Measurements from ENCODE around the gene NBPF1.
"Not testable (repeated sequence)": the region's sequence is repeated elsewhere in the genome, so short reads cannot be mapped to it uniquely, and the experiment has no call there.

The NBPF1 gene

GRCh38 chr1:16613185-16614147 is at the start of gene NBPF1:
Gene NBPF1 (minus strand): TSS chr1:16613564.
- peak; percentile 98 for DNase-seq

DNA sequence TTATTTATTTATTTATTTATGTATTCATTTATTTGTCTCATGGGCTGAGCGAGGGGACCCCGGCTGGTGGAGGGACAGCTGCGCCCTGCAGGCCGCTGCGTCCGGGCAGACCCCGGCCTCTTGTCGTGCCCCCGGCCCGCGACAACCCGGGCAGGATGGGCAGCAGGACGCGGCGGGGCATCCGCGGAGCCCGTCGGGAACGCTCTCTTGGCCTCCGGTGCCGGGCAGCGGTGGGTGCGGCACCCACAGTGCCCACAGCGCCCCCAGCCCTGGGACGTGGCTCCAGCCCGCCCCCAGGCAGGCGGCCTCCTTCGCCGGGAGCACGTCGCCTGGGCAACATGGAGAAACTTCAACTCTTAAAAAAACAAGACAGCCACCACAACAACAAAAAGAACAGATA is 44.9 kb upstream of the NBPF1 start:
- not testable (repeated sequence) for DNase-seq

GRCh38 chr1:16656981-16657683 is 43.8 kb upstream of the NBPF1 start:
- not testable (repeated sequence) for DNase-seq

GRCh38 chr1:16656574-16656973 is 43.2 kb upstream of the NBPF1 start:
- not testable (repeated sequence) for DNase-seq

DNA sequence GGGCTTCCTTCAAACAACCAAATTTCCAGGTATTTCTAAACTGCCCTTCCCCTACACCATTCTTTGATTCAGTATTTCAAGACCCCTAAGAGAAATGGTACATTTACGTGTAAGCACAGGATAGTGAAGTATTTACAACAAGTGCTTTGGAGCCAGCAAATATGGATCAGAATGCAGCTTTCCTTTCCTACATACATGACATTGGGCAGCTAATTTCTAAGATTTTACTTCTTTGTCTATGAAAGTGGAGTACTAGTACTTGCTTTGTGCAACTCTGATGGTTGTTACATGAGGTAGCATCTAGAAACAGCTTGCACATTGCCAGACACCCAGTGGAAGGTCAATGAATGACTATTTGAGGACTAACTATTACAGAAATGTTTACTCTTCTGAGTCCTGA is 38.2 kb upstream of the NBPF1 start:
- DNase-seq = not testable (repeated sequence)

GRCh38 chr1:16649960-16650359 is 36.6 kb upstream of the NBPF1 start:
- DNase-seq = not testable (repeated sequence)

DNA sequence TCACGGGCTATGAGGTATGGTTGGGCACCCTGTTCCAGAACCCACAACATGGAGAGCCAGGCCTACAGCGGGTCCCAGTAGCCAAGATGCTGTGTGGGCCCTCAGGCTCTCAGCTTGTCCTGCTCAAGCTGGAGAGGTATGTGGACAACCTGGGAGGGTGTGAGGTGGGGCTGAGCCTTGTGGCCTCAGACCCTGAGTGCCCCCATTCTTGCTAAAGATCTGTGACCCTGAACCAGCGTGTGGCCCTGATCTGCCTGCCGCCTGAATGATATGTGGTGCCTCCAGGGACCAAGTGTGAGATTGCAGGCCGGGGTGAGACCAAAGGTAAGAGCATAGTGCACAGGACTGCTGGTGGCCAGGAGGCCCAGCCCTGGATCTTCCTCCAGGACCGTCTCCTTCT is 36.0 kb upstream of the NBPF1 start:
- not testable (repeated sequence) for DNase-seq

DNA sequence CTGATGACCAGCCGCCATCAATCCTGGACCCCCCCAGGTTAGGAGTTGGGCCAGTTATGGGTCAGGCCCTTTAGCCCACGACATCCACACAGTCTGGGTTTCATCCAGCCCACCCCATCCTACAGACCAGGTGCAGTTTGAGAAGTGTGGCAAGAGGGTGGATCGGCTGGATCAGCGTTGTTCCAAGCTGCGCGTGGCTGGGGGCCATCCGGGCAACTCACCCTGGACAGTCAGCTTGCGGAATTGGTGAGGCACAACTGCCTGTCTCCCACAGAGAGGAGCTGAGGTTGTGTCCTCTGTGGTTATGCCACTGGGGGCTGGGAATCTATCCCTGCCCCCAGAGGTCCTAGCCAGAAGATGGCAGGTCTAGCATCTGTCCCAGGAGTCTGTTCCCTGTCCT is 35.4 kb upstream of the NBPF1 start:
- not testable (repeated sequence) for DNase-seq

GRCh38 chr1:16648250-16648649 is 34.9 kb upstream of the NBPF1 start:
- not testable (repeated sequence) for DNase-seq

GRCh38 chr1:16647179-16648176 is 34.1 kb upstream of the NBPF1 start:
- DNase-seq = not testable (repeated sequence)

DNA sequence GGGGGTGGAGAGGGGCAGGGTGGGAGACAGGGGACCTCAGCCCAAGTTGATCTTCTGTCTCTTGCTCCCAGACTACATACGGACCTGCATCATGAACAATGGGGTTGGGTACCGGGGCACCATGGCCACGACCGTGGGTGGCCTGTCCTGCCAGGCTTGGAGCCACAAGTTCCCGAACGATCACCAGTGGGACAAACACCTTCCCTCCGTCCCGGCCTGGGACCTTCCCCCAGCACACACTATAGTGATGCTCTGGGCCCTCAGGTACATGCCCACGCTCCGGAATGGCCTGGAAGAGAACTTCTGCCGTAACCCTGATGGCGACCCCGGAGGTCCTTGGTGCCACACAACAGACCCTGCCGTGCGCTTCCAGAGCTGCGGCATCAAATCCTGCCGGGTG is 33.4 kb upstream of the NBPF1 start:
- DNase-seq = not testable (repeated sequence)

DNA sequence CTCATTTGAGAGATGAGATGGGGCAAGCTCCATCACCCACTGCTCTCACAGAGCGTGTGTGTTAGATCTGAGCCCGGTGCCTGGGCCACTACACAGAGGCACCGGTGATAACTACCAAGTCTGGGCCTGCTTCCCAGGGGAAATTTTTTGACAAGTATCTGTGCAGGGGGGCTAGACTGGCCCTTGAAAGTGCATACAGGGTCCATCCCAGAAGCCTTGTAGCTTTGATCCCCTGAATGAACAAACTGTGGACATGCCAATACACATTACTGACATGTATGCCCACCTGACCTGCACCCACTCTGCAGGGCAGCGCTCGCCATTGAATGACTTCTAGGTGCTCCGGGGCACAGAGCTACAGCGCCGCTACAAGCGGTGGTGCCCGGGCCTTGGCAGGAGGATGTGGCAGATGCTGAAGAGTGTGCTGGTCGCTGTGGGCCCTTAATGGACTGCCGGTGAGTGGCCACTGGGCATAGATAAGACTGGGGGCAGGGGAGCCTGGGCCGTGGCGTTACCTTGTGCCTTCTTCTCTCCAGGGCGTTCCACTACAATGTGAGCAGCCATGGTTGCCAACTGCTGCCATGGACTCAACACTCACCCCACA is 32.8 kb upstream of the NBPF1 start:
- not testable (repeated sequence) for DNase-seq

DNA sequence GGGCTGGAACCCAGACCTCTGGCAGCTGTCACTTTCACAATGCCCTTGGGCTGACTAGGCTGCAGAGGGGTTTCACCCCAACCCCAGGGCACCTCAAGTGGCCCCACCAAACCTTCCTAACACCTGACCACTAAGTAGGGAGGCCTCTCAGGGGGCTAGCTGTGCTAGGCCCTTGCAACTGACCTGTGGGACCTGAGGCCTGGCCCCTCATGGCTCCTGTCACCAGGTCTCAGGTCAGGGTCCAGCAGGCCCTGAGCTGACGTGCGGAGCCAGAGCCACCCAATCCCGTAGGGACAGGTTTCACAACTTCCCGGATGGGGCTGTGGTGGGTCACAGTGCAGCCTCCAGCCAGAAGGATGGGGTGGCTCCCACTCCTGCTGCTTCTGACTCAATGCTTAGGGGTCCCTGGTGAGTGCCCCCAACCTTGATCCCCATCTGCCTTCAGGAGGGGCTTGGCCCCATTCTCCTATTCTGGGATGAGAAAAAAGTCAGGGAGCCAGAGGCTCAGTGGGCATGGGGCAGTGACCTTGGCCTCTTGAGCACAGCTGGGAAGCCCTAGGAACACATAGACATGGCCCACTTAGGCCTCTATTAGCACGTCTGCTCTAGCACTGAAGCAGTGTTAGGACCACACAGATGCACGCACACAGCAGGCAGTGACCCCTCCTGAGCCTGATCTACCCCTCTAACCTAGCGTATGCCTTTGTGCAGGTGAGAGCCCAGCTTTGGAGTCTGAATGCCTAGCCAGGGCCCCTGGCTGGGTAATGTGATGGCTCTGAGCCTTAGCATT is 32.1 kb upstream of the NBPF1 start:
- DNase-seq = not testable (repeated sequence)

DNA sequence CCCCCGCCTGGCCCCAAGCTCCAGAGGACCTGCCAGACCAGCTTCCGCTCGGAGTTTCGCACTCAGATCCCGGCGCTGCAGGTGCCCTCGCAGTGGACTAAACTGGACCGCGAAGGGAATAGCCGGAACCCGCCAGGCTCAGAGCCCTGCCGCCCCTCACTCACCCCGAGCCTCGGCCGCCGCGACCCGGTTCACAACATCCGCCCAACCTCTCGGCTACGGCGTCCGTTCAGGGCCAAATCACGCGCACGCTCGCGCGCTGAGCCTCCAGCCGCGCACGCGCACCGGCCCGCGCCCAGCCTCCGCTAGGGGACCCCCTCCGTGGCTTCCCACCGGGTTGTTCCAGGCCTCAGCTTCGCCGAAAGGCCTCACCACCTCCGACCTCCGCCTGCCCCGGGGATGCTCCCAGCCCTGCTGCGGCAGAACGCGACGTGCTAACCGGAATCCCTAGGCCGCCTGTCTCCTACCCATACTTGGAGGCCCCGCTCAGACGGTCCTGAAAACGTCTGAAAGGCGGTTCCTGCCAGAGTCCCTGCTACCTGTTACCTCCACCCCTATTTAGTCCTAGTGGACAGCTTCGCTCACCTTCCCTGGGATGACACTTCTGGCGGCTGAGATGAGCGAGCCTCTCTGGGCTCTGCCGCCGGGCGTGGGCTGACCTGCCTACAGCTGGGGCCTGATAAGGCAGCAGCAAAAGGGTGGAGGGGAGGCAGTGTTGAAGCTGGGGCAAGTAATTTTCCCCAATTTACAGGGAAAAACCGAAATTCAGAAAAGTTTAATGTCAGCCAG is 31.3 kb upstream of the NBPF1 start:
- DNase-seq = peak; percentile 99

- DNase-seq = no peak
These were observed 30.8 kb upstream of the NBPF1 start for GRCh38 chr1:16644193-16644481.

DNA sequence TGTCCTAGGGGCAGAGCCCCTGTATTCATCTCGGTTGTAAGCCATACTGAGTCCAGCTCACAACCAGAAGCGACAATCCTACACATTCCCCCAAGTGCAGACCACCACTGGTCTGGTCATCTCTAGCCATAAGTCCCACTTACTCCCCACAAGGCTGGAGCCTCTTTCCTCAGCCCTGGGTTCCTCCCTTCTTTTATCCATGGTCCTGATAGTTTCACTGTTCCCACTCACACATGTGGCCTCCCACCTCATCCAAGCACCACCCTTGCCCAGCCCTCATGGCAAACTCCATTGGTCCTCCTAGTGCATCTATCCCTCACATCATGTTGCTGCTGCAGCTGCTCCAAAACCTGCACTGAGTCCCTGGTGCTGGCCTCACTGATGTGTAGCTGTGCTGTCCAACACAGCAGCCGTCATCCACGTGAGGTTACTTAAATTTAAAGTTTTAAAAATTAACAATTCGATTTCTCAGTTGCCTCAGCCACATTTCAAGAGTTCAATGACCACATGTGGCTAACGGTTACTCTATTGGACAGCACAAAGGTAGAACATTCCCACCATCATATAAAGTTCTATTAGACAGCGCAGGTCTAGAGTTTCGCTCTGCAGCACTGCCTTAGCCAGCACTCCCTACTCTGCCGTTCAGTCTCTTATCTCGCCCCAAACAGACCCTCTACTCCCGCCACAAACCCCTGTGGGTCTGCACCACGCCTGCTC is 30.3 kb upstream of the NBPF1 start:
- not testable (repeated sequence) for DNase-seq

DNA sequence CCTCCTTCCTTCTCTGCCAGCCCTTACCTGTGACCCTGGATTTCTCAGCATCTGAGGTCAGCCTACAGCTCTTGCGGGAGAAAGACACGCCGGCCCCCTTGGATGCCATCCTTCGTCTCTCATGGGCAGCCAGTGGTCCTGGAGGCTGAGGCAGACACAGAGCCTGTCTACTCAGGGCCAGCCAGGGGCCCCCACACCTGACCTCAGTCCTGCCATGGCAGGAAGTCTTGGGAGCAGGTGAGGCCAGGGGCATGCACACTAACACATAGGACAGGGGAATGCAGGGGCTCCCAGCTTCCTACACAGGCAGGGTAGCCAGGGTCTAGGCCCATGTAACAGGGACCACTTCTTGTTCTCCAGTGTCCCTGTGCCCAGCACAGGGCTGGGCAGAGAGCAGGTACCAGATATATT is 29.6 kb upstream of the NBPF1 start:
- not testable (repeated sequence) for DNase-seq

DNA sequence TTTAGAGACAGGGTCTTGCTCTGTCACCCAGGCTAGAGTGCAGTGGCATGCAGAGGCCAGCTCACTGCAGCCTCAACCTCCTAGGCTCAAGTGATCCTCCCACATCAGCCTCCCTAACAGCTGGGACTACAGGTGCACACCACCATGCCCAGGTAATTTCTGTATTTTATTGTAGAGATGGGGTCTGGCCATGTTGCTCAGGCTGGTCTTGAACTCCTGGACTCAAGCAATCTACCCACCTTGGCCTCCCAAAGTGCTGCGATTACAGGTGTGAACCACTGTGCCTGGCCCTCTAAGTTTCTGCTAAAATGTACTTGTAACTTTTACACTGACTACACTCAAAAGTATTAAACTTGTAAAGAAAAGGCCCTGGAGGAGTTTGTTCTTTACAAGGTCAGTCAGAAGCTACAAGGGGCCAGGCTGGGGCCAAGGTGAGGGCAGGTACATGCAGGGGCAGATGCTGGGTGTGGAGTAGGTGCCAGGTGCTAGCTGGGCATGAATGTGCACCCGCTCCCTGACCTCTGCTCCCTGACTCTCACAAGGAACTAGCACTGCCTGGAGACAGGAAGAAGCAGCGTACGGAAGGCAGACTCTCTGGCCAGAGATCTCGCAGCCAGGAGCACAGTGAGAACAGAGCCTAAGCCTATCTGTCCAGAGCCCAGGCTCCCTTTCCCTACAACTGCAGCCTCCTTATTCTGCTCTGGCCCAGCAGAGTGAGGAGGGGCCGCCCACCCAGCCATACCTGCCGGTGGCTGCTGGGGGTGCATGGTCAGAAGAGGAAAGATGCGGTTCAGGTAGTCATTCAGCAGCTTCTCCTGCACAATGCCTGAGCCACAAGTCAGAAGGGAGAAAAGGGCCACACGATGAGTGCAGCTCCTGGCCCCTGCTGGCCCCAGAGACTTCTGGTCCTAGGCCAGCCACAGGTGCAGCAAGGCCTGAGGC is 28.9 kb upstream of the NBPF1 start:
- not testable (repeated sequence) for DNase-seq
